DMS79 (cell line): ENCODE measurements around the gene COL19A1.
"Not testable (repeated sequence)": the region's sequence is repeated elsewhere in the genome, so short reads cannot be mapped to it uniquely, and the experiment has no call there.

Experiments
- DNase-seq: peaks from one replicate; lab custom pipeline; 2025; lab: John Stamatoyannopoulos, UW

COL19A1 gene

GRCh38 chr6:69965974-69966373 is 99.6 kb downstream of the COL19A1 start:
- not testable (repeated sequence) for DNase-seq

- no peak for DNase-seq
These were observed 106.8 kb downstream of the COL19A1 start for GRCh38 chr6:69973138-69973537.

DNA sequence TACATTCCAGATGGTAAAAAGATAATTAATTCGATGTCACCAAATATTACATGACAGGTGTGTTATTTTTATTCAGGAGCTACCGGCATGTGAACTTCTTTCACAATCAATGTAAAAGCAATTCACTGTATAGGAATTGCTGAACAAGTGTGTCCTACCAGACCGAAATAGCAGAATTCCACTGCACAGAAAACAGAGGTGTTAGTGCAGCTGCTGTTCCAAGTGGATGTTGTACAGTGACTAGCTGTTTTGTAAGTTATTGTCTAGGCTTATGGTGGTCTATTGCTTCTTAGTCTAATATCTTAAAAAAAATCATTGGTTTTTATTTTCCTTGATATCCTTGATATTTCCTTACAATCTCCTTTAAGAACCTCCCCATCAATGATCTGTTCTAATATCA is 107.4 kb downstream of the COL19A1 start:
- DNase-seq, result no peak

DNA sequence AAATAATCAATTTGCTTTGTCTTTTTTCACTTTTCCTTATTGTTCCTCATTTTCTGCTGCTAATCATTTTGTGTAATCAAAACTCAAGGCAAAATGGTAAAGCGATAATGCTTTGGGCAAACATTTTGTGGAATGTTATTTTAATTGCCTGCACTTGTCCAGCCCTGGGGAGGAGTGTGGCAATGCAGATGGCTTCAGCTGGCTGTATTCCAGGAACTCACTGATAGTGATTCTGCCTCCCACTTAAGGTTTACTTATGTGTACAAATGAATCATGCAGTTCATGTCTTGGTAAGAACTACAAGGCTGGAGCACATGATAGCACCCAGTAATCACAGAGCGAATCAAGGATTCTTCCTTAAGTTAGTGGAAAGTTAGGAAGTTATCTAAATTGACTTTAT is 107.8 kb downstream of the COL19A1 start:
- no peak for DNase-seq

GRCh38 chr6:69976591-69977090 is 110.3 kb downstream of the COL19A1 start:
- no peak for DNase-seq

DNA sequence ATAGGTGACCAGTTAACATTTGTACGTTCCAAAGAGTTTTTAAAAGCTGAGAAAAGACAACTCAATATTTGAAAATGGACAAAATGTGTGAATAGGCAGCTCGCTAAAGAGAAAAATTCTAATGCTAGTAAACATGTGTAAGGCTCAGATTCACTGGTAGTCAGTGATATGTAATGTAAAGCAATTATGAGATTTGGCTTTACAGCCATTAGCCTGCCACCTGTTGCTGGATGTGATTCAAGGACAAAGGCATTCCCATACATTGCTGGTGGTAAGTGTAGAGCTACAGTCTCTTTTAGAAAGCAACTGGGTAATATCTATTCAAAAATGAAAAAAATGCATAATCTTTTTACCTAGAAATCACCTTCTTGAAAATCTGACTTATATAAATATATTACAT is 114.3 kb downstream of the COL19A1 start:
- no peak for DNase-seq

DNA sequence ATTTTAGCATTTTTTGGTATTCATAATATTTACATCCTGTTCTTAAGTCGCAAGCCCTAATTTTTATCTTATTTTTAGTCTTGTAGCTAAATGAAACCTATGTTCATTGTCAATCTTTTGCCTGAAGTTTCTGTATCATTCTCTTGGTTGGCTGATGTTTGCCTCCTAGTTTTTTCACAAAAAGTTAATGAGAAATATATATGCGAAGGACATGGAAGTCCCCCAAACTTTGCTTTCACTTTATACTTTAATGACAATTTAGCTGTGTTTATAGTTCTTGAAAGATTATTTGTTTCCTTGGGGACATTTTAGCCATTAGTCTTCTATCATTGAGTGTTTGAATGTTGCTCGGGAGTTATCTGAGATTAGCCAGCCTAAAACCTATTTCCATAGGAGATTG is 118.2 kb downstream of the COL19A1 start:
- no peak for DNase-seq

GRCh38 chr6:69985180-69985579 is 118.8 kb downstream of the COL19A1 start:
- no peak for DNase-seq

- no peak for DNase-seq
These were observed 121.2 kb downstream of the COL19A1 start for GRCh38 chr6:69987550-69987949.

GRCh38 chr6:69988458-69989126 is 122.2 kb downstream of the COL19A1 start:
- DNase-seq, result no peak

- DNase-seq, result no peak
These were observed 127.9 kb downstream of the COL19A1 start for GRCh38 chr6:69994251-69994650.

GRCh38 chr6:70008189-70008588 is 141.8 kb downstream of the COL19A1 start:
- no peak for DNase-seq

DNA sequence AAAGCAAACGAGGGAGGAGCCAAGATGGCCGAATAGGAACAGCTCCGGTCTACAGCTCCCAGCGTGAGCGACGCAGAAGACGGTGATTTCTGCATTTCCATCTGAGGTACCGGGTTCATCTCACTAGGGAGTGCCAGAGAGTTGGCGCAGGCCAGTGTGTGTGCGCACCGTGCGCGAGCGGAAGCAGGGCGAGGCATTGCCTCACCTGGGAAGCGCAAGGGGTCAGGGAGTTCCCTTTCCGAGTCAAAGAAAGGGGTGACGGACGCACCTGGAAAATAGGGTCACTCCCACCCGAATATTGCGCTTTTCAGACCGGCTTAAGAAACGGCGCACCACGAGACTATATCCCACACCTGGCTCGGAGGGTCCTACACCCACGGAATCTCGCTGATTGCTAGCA is 144.0 kb downstream of the COL19A1 start:
- not testable (repeated sequence) for DNase-seq

GRCh38 chr6:70023201-70023600 is 156.8 kb downstream of the COL19A1 start:
- not testable (repeated sequence) for DNase-seq

DNA sequence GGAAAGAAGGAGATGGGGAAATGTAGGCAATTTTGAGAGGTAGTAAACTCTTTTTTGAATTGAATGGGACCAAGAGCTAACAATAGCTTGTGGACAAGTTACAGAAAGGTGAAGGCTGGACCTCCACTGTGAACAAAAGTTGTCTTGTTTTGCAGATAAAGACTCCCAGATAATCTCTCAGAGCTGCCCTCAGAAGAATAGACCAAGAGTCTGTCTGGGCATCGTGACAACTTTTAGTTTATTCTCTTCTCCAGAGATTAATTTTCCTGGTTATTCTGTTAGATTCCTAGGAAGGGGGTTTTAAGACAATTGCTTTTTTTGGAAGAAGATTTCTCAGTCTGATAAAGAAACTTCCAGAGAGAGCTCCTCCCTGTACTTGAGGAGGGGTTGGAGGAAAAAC is 161.9 kb downstream of the COL19A1 start:
- no peak for DNase-seq

DNA sequence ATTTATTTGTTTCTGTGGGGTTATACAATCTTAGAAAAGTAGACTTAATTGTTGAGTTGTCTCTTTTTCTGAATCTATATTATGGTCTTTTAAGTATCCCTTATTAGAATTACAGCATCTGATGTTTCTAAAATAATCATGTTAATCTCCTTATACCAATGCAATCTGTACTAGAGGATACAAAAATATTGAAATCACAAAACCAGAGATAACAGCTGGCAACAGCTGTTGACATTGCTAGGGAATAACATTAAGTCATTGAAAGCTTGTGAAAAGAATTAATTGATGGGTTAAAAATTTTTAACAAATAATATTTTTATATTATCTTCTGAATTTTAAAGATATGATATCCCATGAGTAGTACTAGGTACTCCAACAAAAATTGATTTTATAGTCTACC is 162.6 kb downstream of the COL19A1 start:
- no peak for DNase-seq

- no peak for DNase-seq
These were observed 167.4 kb downstream of the COL19A1 start for GRCh38 chr6:70033781-70034180.

GRCh38 chr6:70037445-70037844 is 171.1 kb downstream of the COL19A1 start:
- DNase-seq, result no peak

GRCh38 chr6:70040766-70041165 is 174.4 kb downstream of the COL19A1 start:
- DNase-seq, result no peak

DNA sequence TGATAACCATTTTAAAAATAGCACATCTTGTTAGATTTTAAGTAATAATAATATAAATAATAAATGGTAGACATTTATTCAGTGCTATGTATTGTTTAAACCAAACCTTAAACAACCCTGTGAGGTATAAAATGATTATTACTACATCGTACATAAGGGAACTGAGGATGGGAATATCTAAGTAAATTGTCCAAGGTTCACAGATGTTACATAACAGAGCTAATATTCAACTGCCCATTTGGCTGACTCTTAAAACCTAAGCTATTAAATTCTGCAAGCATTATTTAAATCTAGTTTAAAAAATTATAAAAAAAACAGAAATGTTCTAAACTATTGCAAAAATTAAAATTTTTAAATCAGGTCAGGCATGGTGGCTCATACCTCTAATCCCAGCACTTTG is 175.1 kb downstream of the COL19A1 start:
- DNase-seq, result no peak

DNA sequence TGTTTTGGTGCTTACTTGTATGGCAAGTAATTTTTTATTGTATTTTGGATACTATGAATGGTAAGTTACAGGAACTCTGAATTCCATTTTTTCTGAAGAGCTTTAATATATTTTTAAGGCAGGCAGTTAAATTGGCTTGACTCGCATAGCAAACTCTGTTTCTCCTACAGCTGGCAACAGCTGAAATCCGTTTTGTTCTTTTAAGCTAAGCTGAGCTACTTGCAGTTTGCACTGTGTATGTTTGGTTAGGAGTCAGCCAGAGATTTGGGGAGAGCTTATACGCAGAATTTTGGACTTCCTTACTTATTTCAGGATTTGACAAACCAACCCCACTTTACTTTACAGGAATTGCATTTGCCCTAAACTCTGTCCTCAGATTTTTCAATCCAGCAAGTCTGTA is 179.1 kb downstream of the COL19A1 start:
- DNase-seq, result no peak

- no peak for DNase-seq
These were observed 185.1 kb downstream of the COL19A1 start for GRCh38 chr6:70051197-70052124.

- no peak for DNase-seq
These were observed 192.8 kb downstream of the COL19A1 start for GRCh38 chr6:70059039-70059719.
